Glutamatergic neuron (in vitro differentiated cells): ENCODE measurements around the gene CRYGS. TPM values are rescaled to one million over a fixed set of nuclear protein-coding genes. Genes with fewer than 3 reads are reported as not detected.
"Not testable (repeated sequence)": the region's sequence is repeated elsewhere in the genome, so short reads cannot be mapped to it uniquely, and the experiment has no call there.

Experiments used
- DNase-seq: peaks from one replicate; pipeline ENCODE4 v3.0.0; 2022
- H3K27ac Mint-ChIP-seq: one replicate; pipeline ENCODE4 v1.8.0; 2020; ENCODE audit warnings: mild to moderate bottlenecking, mixed read lengths, inconsistent platforms; ENCODE audit not compliant: unreplicated experiment
- H3K27me3 Mint-ChIP-seq: one replicate; pipeline ENCODE4 v1.8.0; 2020; ENCODE audit warnings: mild to moderate bottlenecking, moderate library complexity, mixed read lengths, inconsistent platforms; ENCODE audit not compliant: unreplicated experiment
- H3K36me3 Mint-ChIP-seq: one replicate; pipeline ENCODE4 v1.8.0; 2020; ENCODE audit warnings: mild to moderate bottlenecking, mixed read lengths, inconsistent platforms; ENCODE audit not compliant: unreplicated experiment
- H3K4me1 Mint-ChIP-seq: one replicate; pipeline ENCODE4 v1.8.0; 2020; ENCODE audit warnings: mild to moderate bottlenecking, low read depth, mixed read lengths, inconsistent platforms; ENCODE audit not compliant: unreplicated experiment
- H3K4me3 Mint-ChIP-seq: one replicate; pipeline ENCODE4 v1.8.0; 2020; ENCODE audit warnings: mild to moderate bottlenecking, mixed read lengths, inconsistent platforms; ENCODE audit not compliant: unreplicated experiment
- H3K9me3 Mint-ChIP-seq: one replicate; pipeline ENCODE4 v1.8.0; 2020; ENCODE audit warnings: mild to moderate bottlenecking, moderate library complexity, mixed read lengths, inconsistent platforms; ENCODE audit not compliant: unreplicated experiment
- total RNA-seq: library from RNA; stranded (reverse); fragmentation: NEBNext Ultra II Directional; extraction: Animal tissue kit (Norgen Biotek cat#: 25700); gene quantifications from one replicate; pipeline ENCODE4 v1.2.1, GENCODE V29; 2021; ENCODE audit not compliant: unreplicated experiment
- TF ChIP-seq, protein P1 (sequence below): fragments of 200-600 bp; sonication (generic); IDR thresholded peaks from one replicate; pipeline ENCODE4 v1.5.0; 2021; ENCODE audit not compliant: partially characterized antibody, unreplicated experiment

Gene CRYGS
- total RNA-seq, 1 donor from 2014 or later, result 3.7 TPM

DNA sequence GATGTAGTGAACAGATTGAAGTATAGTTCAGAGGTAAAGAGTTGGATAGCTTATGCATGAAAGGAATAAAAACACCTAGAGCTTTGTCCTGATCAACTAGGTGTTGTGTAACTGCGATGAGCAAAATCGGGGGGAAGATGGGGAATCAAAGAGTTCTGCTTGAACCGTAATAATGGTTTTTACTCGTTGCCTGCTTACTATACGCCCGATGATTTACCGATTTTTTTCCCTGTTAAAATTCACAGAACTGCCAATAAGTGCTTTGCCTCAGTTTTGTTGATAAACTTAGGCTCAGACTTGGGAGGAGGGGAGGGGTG is 25.6 kb upstream of the CRYGS start:
- Mint-ChIP-seq H3K4me1 (peaks cover 10% of the 10 kb centered on the region), H3K36me3 (no peaks in the 10 kb centered on the region), H3K4me3 (peak overlapping the region; percentile 93), H3K27me3 (peaks cover 11% of the 10 kb centered on the region), H3K27ac (no peak overlapping the region), H3K9me3 (peaks cover 4% of the 10 kb centered on the region)
- DNase-seq, result no peak
- TF ChIP-seq, protein P1, sequence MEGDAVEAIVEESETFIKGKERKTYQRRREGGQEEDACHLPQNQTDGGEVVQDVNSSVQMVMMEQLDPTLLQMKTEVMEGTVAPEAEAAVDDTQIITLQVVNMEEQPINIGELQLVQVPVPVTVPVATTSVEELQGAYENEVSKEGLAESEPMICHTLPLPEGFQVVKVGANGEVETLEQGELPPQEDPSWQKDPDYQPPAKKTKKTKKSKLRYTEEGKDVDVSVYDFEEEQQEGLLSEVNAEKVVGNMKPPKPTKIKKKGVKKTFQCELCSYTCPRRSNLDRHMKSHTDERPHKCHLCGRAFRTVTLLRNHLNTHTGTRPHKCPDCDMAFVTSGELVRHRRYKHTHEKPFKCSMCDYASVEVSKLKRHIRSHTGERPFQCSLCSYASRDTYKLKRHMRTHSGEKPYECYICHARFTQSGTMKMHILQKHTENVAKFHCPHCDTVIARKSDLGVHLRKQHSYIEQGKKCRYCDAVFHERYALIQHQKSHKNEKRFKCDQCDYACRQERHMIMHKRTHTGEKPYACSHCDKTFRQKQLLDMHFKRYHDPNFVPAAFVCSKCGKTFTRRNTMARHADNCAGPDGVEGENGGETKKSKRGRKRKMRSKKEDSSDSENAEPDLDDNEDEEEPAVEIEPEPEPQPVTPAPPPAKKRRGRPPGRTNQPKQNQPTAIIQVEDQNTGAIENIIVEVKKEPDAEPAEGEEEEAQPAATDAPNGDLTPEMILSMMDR, result no peak

DNA sequence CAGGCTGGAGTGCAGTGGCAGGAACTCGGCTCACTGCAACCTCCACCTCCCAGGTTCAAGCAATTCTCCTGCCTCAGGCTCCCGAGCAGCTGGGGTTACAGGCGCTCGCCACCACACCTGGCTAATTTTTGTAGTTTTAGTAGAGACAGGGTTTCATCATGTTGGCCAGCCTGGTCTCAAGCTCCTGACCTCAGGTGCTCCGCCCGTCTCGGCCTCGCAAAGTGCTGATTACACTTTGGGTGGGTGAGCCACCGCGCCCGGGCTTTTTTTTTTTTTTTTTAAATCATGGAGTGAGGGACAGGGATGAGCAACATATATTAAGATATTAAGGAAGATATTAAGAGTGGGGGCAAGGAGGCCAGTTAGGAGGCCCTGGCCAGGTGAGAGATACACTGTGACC is 25.2 kb upstream of the CRYGS start:
- Mint-ChIP-seq H3K4me3 (peak overlapping the region; percentile 93), H3K27me3 (peaks cover 11% of the 10 kb centered on the region), H3K4me1 (peaks cover 10% of the 10 kb centered on the region)
- H3K9me3 Mint-ChIP-seq, H3K36me3 Mint-ChIP-seq, DNase-seq, H3K27ac Mint-ChIP-seq: not testable (repeated sequence)

GRCh38 chr3:186567072-186567921 is 23.1 kb upstream of the CRYGS start, which contains the start of gene TBCCD1:
TBCCD1 (minus strand) TSS chr3:186567339; CDS start chr3:186564329, 3,010 bp downstream.
- Mint-ChIP-seq H3K36me3 (no peaks in the 10 kb centered on the region), H3K4me1 (peaks cover 10% of the 10 kb centered on the region), H3K27me3 (peaks cover 11% of the 10 kb centered on the region), H3K27ac (peak within 1 kb of the TSS; percentile 84), H3K4me3 (peak within 1 kb of the TSS; percentile 92), H3K9me3 (peaks cover 4% of the 10 kb centered on the region)
- TF ChIP-seq, protein P1, result no peak
- peak; percentile 96 for DNase-seq

DNA sequence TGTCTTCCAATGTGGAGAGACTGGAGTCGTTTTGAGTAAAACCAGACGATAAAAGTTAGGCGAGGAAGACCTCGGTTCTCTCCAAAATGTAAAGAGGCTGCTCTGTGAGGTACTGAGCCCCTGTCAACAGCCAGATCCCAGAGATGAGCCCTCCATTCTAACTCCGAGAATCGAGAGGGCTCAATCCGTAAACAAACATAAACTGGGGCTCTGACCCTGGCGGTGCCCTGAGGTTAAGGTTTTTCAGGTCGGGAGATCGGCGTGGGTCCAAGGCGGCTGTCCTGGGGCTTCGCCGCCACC is 22.5 kb upstream of the CRYGS start:
- H3K9me3 Mint-ChIP-seq, result peaks cover 4% of the 10 kb centered on the region
- peaks cover 10% of the 10 kb centered on the region for H3K4me1 Mint-ChIP-seq
- H3K36me3 Mint-ChIP-seq, result no peaks in the 10 kb centered on the region
- peaks cover 11% of the 10 kb centered on the region for H3K27me3 Mint-ChIP-seq
- H3K4me3 Mint-ChIP-seq, result peak overlapping the region; percentile 92
- TF ChIP-seq, protein P1, result no peak
- peak overlapping the region; percentile 56 for H3K27ac Mint-ChIP-seq
- no peak for DNase-seq

- Mint-ChIP-seq H3K27ac (no peak overlapping the region), H3K27me3 (peaks cover 5% of the 10 kb centered on the region), H3K4me3 (no peak overlapping the region)
These were observed 20.4 kb upstream of the CRYGS start for GRCh38 chr3:186564586-186564985.

More at GRCh38 chr3:186564586-186564985, 20.4 kb upstream of the CRYGS start:
- TF ChIP-seq, protein P1, result no peak
- no peak for DNase-seq
- Mint-ChIP-seq H3K9me3 (peaks cover 4% of the 10 kb centered on the region), H3K4me1 (peaks cover 2% of the 10 kb centered on the region), H3K36me3 (no peaks in the 10 kb centered on the region)
